Muscle of arm (tissue), 14 donors: Measurements from ENCODE around the gene CR1L. TPM values are rescaled to one million over a fixed set of nuclear protein-coding genes. Genes with fewer than 3 reads are reported as not detected.
"Not testable (repeated sequence)": the region's sequence is repeated elsewhere in the genome, so short reads cannot be mapped to it uniquely, and the experiment has no call there.

Experiments used
- DNase-seq: peaks from one replicate; pipeline ENCODE4 v3.0.0-alpha.2; 2013
- long read RNA-seq, 11 donors: transcript quantifications; one replicate each; lab custom pipeline, GENCODE V29; 2026
- polyA plus RNA-seq, 12 donors: library from polyadenylated mRNA; unstranded; fragments of 120-200 nt; gene quantifications; one replicate each; pipeline ENCODE4 v1.2.1, GENCODE V29; 2013; ENCODE audit not compliant: insufficient read length in 12 of 12

The CR1L gene
- 1 to 10 TPM in 2 of 12 donors, under 1 TPM in 3, not detected in 7; 0.29 to 1.1 (median 0.53) TPM for polyA plus RNA-seq
- long read RNA-seq, donor 1 = 0 reads
- long read RNA-seq, donor 2 = 0 reads
- long read RNA-seq, donor 3 = 0 reads
- long read RNA-seq, donor 4 = 0 reads
- long read RNA-seq, donor 5 = 0 reads
- long read RNA-seq, donor 6 = 0 reads
- long read RNA-seq, donor 7 = 0 reads
- long read RNA-seq, donor 8 = 0 reads
- long read RNA-seq, donor 9 = 0 reads
- long read RNA-seq, donor 10 = 0 reads
- long read RNA-seq, donor 11, partial matches to known transcripts = 0 of 3 reads
- long read RNA-seq, donor 11, other reads (novel, unspliced or antisense) = 0 of 3 reads

GRCh38 chr1:207644852-207645634 is at the start of gene CR1L:
Gene CR1L, plus strand, starts transcription at chr1:207645133. Its CDS starts 101 bp downstream, at chr1:207645234.
- DNase-seq = peak; percentile 68

- no peak for DNase-seq
These were observed 41.2 kb upstream of the CR1L start for GRCh38 chr1:207603777-207604176.

GRCh38 chr1:207605444-207606361 is 39.2 kb upstream of the CR1L start:
- no peak for DNase-seq

- no peak for DNase-seq
These were observed 38.6 kb upstream of the CR1L start for GRCh38 chr1:207606362-207606755.

- no peak for DNase-seq
These were observed 32.2 kb upstream of the CR1L start for GRCh38 chr1:207612762-207613161.

GRCh38 chr1:207619871-207620542 is 24.9 kb upstream of the CR1L start:
- DNase-seq = peak; percentile 33

GRCh38 chr1:207620543-207620893 is 24.4 kb upstream of the CR1L start:
- DNase-seq = no peak

- not testable (repeated sequence) for DNase-seq
These were observed 19.3 kb upstream of the CR1L start for GRCh38 chr1:207625504-207626071.

- DNase-seq = no peak
These were observed 18.0 kb upstream of the CR1L start for GRCh38 chr1:207626972-207627337.

- no peak for DNase-seq
These were observed 17.4 kb upstream of the CR1L start for GRCh38 chr1:207627496-207627895.

- no peak for DNase-seq
These were observed 16.2 kb upstream of the CR1L start for GRCh38 chr1:207628776-207629175.

GRCh38 chr1:207631137-207631536 is 13.8 kb upstream of the CR1L start:
- no peak for DNase-seq

- no peak for DNase-seq
These were observed 11.7 kb upstream of the CR1L start for GRCh38 chr1:207633226-207633625.

GRCh38 chr1:207633699-207634289 is 11.1 kb upstream of the CR1L start:
- not testable (repeated sequence) for DNase-seq

- DNase-seq = not testable (repeated sequence)
These were observed 10.6 kb upstream of the CR1L start for GRCh38 chr1:207634293-207634692.

GRCh38 chr1:207635569-207636186 is 9.3 kb upstream of the CR1L start:
- not testable (repeated sequence) for DNase-seq

GRCh38 chr1:207638487-207639145 is 6.3 kb upstream of the CR1L start:
- DNase-seq = not testable (repeated sequence)

GRCh38 chr1:207639362-207639761 is 5.6 kb upstream of the CR1L start:
- DNase-seq = not testable (repeated sequence)

GRCh38 chr1:207644166-207644851 is 624 bp upstream of the CR1L start:
- DNase-seq = no peak
